ENCODE results near the gene SRA1. TPM values are rescaled to one million over a fixed set of nuclear protein-coding genes. Genes with fewer than 3 reads are reported as not detected.
A peak's percentile ranks its signal among the peaks of the same experiment; 100 is the strongest.

Gene SRA1
- total and polyA plus RNA-seq, 9 of the 15 experiments (the other 6 are each of a cell fraction or from before 2014, with no cell fraction given), result 24.1 to 47.4 (median 41.3) TPM

GRCh38 chr5:140566665-140567064 lies 9.4 kb upstream of the SRA1 start (continued):
- TF ChIP-seq ZHX1 (conservative IDR thresholded peaks at IDR 0.05; ENCODE audit: low read length), result no peak
- TF ChIP-seq BCL6 (CRISPR knock-in tag; IDR thresholded peaks at IDR 0.05), result no peak

- DNase-seq (ENCODE audit: extremely low read depth in 1 of 4, low spot score in 3 of 4), result peak in 1 of 4 experiments; percentile 23
- peaks cover 26 to 38% of the 10 kb centered on the region in 2 experiments for H3K4me1 ChIP-seq (replicated peaks in 1 of 2; ENCODE audit: control insufficient read depth in 2 of 2, insufficient read depth in 2 of 2, low read length in 2 of 2)
- intact Hi-C loops (cut with micrococcal nuclease) (no loop called here), in situ Hi-C loops (cut with MboI) (loop anchor here (5.0 kb wide), 1 partner anchor 77 kb away; no protein-coding TSS in a partner anchor)
- peaks cover 36% of the 10 kb centered on the region for H3K79me2 ChIP-seq (ENCODE audit: control insufficient read depth, insufficient read depth, low read length)
- TF ChIP-seq CEBPB (tag; IDR thresholded peaks at IDR 0.05) (peak; percentile 28; the same call in 1 of the 2 replicates), HMG20A (CRISPR knock-in tag; conservative IDR thresholded peaks at IDR 0.05) (no peak), NCOA6 (IDR thresholded peaks at IDR 0.05) (no peak)
- no peaks in the 10 kb centered on the region for H3K9me1 ChIP-seq (ENCODE audit: control insufficient read depth, insufficient read depth, low read length)
- 54% methylated on average over 4 of the region's 4 CpGs for WGBS (ENCODE audit: insufficient coverage, low coverage, missing lambda C conversion rate)
- no peak for ATAC-seq
- no peaks in the 10 kb centered on the region for H4K20me1 ChIP-seq (replicated peaks; ENCODE audit: control insufficient read depth, insufficient read depth, low read length)
- FAIRE-seq, result no peak
- no peaks in the 10 kb centered on the region for H3K27me3 ChIP-seq (ENCODE audit: control insufficient read depth in 2 of 2, insufficient read depth in 2 of 2, low read length in 2 of 2)
- ChIA-PET POLR2A (interaction anchor here (0.9 to 6.8 kb wide), 8 partner anchors 8 to 153 kb away, joined by 3 to 46 read pairs (median 4); partner anchors contain the start of genes EIF4EBP3, IK, NDUFA2 and SRA1), CTCF (ENCODE audit: low intra/inter-chr PET ratio) (no interaction called here)
- peak overlapping the region; percentile 98 for H3K27ac ChIP-seq (ENCODE audit: extremely low read depth, low read depth, low read length)
- no peaks in the 10 kb centered on the region for H3K9me3 ChIP-seq (replicated peaks; ENCODE audit: control insufficient read depth, insufficient read depth, low read depth, low read length)
- H3K4me2 ChIP-seq (ENCODE audit: insufficient read depth, low read length), result peak overlapping the region; percentile 99
- no TSS peak for BruUV-seq (replicated peaks)
- peak overlapping the region; percentile 75 for H3K4me3 ChIP-seq
- peak overlapping the region; percentile 93 to 100 for H3K9ac ChIP-seq (ENCODE audit: insufficient read depth in 1 of 2, low read depth in 2 of 2, low read length in 2 of 2)
- H3K36me3 ChIP-seq (ENCODE audit: control insufficient read depth, insufficient read depth, low read length), result peaks cover 49% of the 10 kb centered on the region
- H2AFZ ChIP-seq (ENCODE audit: low read depth, low read length), result no peak overlapping the region
Observed at GRCh38 chr5:140565780-140566095, 8.5 kb upstream of the SRA1 start.
